Activated CD8-positive, alpha-beta memory T cell treated with anti-CD3 and anti-CD28 coated beads, Interleukin-2, amount 50 U/mL, for 24 hours (primary cell): Measurements from ENCODE around the gene B4GALNT2.
"Not testable (repeated sequence)": the region's sequence is repeated elsewhere in the genome, so short reads cannot be mapped to it uniquely, and the experiment has no call there.

Experiments
- DNase-seq: peaks from one replicate; pipeline ENCODE4 v3.0.0-alpha.2; 2020; ENCODE audit errors: extremely low read depth

Gene B4GALNT2

GRCh38 chr17:49180998-49181635 lies 48.5 kb downstream of the B4GALNT2 start:
- no peak for DNase-seq

- DNase-seq = no peak
Measured at GRCh38 chr17:49183341-49183740, 50.8 kb downstream of the B4GALNT2 start.

- no peak for DNase-seq
Measured at GRCh38 chr17:49183801-49184200, 51.2 kb downstream of the B4GALNT2 start.

GRCh38 chr17:49184522-49184921 lies 52.0 kb downstream of the B4GALNT2 start:
- not testable (repeated sequence) for DNase-seq

- not testable (repeated sequence) for DNase-seq
Measured at GRCh38 chr17:49185381-49185780, 52.8 kb downstream of the B4GALNT2 start.

- no peak for DNase-seq
Measured at GRCh38 chr17:49187301-49187700, 54.7 kb downstream of the B4GALNT2 start.

GRCh38 chr17:49190932-49191331 lies 58.4 kb downstream of the B4GALNT2 start:
- no peak for DNase-seq

GRCh38 chr17:49191409-49191916 lies 58.9 kb downstream of the B4GALNT2 start:
- DNase-seq = no peak

- peak; percentile 85 for DNase-seq
Measured at GRCh38 chr17:49191917-49192741, 59.6 kb downstream of the B4GALNT2 start.

- no peak for DNase-seq
Measured at GRCh38 chr17:49193513-49194296, 61.1 kb downstream of the B4GALNT2 start.

- DNase-seq = no peak
Measured at GRCh38 chr17:49194297-49194607, 61.7 kb downstream of the B4GALNT2 start.

GRCh38 chr17:49195751-49196150 lies 63.2 kb downstream of the B4GALNT2 start:
- DNase-seq = no peak

GRCh38 chr17:49196520-49196919 lies 64.0 kb downstream of the B4GALNT2 start:
- no peak for DNase-seq

GRCh38 chr17:49197346-49197998 lies 64.9 kb downstream of the B4GALNT2 start:
- DNase-seq = no peak

- DNase-seq = no peak
Measured at GRCh38 chr17:49198211-49198610, 65.6 kb downstream of the B4GALNT2 start.

- DNase-seq = no peak
Measured at GRCh38 chr17:49200423-49201083, 68.0 kb downstream of the B4GALNT2 start.

GRCh38 chr17:49201481-49201927 lies 68.9 kb downstream of the B4GALNT2 start:
- no peak for DNase-seq

- DNase-seq = no peak
Measured at GRCh38 chr17:49203796-49204195, 71.2 kb downstream of the B4GALNT2 start.

- DNase-seq = no peak
Measured at GRCh38 chr17:49204516-49204915, 71.9 kb downstream of the B4GALNT2 start.

GRCh38 chr17:49209061-49209571 lies 76.5 kb downstream of the B4GALNT2 start:
- DNase-seq = no peak
